HG02943 (cell line): ENCODE data around the gene PCDH11Y.
"Not testable (repeated sequence)": the region's sequence is repeated elsewhere in the genome, so short reads cannot be mapped to it uniquely, and the experiment has no call there.

ENCODE experiments used
- ATAC-seq: cut with Tn5 transposase; IDR thresholded peaks from one replicate; pipeline ENCODE4 v1.9.1; 2021; ENCODE audit warnings: mild to moderate bottlenecking, low read depth, moderate library complexity; ENCODE audit not compliant: unreplicated experiment

The PCDH11Y gene, protein sequence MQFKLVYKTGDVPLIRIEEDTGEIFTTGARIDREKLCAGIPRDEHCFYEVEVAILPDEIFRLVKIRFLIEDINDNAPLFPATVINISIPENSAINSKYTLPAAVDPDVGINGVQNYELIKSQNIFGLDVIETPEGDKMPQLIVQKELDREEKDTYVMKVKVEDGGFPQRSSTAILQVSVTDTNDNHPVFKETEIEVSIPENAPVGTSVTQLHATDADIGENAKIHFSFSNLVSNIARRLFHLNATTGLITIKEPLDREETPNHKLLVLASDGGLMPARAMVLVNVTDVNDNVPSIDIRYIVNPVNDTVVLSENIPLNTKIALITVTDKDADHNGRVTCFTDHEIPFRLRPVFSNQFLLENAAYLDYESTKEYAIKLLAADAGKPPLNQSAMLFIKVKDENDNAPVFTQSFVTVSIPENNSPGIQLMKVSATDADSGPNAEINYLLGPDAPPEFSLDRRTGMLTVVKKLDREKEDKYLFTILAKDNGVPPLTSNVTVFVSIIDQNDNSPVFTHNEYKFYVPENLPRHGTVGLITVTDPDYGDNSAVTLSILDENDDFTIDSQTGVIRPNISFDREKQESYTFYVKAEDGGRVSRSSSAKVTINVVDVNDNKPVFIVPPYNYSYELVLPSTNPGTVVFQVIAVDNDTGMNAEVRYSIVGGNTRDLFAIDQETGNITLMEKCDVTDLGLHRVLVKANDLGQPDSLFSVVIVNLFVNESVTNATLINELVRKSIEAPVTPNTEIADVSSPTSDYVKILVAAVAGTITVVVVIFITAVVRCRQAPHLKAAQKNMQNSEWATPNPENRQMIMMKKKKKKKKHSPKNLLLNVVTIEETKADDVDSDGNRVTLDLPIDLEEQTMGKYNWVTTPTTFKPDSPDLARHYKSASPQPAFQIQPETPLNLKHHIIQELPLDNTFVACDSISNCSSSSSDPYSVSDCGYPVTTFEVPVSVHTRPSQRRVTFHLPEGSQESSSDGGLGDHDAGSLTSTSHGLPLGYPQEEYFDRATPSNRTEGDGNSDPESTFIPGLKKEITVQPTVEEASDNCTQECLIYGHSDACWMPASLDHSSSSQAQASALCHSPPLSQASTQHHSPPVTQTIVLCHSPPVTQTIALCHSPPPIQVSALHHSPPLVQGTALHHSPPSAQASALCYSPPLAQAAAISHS (N-terminal part only)

DNA sequence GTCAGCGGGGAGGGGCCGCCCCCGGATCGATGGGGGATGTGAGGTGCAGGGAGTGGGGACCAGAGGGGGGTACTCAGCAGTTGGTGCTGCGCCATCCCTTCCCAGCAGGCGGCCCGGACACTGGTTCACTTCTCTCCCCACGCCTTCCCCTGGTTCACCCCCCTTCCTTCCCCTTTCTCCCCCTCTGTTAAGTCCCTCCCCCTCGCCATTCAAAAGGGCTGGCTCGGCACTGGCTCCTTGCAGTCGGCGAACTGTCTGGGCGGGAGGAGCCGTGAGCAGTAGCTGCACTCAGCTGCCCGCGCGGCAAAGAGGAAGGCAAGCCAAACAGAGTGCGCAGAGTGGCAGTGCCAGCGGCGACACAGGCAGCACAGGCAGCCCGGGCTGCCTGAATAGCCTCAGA is at the start of gene PCDH11Y:
Gene PCDH11Y (plus strand): TSS at position 240 of the 400 bp plus-strand sequence. CDS start 56,804 bp downstream, outside the sequence.
- ATAC-seq, result not testable (repeated sequence)

DNA sequence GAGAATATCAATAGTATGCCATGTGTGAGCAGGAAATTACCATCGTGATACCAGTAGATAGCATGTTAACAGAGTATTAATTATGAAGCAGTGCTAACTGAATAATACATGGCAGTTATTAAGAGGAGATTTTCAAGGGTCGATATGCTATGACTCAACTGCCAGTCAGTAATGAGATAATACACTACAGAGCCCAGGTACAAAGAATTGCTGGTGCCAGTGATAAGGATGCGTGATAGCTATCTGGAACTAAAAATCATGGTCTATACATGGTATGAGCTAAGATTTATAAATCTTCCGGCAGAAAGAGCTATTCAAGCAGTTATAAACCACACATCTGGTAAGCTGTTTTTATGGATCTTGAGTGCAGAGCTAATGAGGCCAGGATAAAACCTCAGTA is 32.2 kb upstream of the PCDH11Y start:
- not testable (repeated sequence) for ATAC-seq

DNA sequence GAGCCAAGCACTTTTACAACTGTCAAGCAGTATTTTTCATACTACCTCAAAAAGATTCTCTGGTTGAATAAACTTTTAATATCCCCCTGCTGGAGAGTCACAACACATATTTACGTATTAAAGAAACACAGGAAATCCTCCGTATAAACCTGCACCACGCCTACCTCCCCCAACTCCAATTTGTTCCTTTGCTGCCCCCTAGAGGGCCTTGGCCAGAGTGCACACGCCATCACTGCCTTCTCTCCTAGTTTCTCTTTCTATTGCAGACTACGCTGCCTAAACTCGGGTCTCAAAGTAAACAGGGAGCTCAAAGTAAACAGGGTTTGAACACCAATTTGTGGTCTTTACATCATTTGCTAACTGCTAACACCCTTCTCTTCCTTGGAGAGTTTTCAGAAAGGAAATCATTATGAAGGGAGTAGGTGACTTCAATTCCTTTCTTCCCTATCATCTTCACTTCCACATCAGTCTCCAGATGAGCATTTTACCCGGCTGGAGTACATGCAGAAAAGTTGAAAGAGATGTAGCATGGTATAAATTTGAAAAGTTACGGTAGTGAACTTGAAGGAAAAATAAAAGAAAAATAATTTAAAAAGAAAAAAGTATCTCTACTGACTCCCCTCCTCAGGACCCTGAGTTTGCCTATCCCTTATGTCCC is 8.2 kb upstream of the PCDH11Y start:
- peak; percentile 99 for ATAC-seq

DNA sequence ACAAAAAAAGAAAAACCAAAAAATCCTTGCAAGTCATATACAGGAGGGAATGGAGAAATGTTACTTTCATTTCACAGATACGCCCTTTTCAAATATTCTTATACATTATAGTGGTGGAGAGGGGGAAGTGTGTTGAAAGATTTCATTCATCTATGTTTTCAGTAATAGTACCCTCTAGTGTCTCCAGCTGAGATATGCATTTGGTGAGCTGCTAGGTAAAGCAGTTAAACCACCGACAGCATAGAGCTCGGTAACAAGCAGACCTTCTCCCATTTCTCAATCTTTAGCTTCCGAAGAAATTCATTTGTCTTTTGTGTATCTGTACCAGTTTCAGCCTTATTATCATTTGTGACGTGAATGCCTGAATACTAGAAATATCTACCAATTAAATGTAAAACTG is 5.2 kb upstream of the PCDH11Y start:
- ATAC-seq, result not testable (repeated sequence)

DNA sequence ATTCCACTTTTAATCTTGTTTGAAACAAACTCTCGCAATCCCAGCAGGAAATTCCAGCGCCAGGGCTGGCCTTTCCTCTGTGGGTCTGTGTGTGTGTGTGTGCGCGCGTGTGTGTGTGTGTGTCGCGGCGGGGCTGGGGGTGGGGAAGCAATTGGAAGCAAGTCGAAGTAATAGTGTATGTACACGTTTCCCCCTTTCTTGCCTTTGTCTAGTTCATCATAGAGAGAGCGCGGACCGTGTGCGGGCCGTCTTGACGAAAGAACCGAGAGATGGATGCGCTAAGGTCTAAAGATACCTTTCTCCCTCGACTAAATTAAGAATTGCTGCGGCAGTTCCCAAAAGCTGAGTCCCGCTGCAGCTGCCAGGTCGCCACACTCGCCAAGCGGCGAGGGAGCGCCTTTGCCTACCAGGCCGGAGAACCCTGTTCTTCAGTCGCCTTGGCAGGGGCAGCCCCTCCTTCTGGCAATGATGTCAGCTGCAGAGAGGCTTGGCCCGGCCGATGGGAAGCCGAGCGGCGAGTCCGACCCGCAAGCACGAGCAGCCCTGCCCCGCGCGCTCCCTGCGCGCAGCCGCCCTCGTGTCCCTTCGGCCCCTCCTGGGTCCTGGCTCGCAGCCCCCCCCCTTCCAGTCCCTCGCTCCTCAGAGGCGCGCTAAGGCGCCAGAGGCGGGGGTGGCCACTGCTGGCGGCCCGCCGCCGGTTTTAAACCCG is 2.5 kb downstream of the PCDH11Y start:
- ATAC-seq, result not testable (repeated sequence)

DNA sequence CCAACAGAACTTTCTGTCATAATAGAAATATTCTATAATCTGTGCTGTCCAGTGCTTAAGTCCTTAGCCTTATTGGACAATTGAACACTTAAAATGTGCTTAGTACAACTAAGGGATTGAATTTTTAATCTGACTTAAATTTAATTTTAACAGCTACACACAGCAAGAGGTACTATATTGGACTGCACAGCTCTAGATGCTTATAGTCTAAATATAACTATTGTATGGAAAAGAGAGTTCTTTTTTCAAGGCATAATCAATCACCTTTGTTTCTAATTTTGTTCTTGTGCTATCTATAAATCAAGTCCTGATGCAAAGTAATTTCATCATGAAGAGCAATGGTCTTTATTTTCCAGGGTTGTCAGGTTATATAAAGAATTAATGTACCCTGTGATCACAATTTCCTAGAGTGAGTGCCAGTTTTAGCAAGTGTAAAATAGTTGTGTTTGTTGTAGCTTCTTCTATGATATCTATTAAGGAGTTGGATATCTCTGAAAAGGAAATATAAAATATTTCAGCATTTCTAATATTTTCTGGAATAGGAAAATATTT is 39.0 kb downstream of the PCDH11Y start:
- ATAC-seq, result not testable (repeated sequence)

DNA sequence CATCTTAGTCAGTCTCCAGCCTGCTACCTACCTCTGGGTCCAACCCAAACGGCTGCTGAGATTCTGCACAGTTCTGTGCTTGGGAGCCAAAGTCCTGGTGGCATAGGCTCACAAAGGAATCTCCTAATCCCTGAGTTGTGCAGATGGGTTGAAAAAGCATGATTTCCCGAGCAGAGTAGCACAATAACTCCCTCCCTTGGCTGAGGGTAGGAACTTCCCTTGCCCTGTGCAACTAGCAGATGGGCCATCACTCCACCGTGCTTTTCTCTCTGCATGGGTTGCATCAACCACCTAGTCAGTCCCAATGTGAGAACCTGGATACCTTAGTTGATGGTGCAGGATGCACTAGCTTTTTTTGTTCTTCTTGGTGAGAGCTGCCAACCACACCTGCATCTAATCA is 82.9 kb downstream of the PCDH11Y start:
- ATAC-seq, result not testable (repeated sequence)

DNA sequence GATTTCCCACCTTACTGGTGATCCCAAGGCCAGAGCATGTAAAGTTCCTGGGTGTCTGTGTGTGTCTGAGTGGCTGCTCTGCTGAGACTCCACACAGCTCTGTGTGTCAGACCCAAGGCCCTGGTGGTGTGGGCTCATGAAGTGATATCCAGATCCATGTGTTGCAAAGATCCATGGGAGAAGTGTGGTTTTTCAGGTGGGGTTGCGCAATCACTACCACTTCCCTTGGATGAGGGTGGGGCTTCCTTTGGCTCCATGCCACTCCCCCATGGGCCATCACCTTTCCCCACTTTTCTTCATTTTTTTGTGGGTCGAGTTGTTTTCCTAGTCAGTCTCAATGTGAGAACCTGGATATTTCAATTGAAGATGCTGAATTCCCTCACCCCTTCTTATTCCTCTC is 182.9 kb downstream of the PCDH11Y start:
- ATAC-seq, result not testable (repeated sequence)

DNA sequence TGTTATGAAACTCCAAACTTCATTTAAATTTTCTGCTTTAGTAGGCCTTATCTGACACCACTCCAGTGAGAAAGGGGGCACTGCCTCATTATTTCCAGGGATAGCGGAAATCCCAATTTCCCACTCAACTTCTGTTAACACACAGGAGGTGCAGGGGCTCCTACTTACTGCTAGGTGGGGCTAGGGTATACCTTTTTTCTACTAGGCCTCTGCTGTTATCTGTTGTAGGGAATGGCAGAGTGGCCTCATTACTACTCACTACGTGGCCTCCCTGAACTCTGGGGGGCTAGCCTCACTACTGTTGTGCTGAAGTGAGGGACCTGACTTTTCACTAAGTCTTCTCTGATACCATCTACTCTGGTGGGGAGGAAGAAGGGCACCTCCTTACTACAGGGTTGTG is 215.0 kb downstream of the PCDH11Y start:
- not testable (repeated sequence) for ATAC-seq

DNA sequence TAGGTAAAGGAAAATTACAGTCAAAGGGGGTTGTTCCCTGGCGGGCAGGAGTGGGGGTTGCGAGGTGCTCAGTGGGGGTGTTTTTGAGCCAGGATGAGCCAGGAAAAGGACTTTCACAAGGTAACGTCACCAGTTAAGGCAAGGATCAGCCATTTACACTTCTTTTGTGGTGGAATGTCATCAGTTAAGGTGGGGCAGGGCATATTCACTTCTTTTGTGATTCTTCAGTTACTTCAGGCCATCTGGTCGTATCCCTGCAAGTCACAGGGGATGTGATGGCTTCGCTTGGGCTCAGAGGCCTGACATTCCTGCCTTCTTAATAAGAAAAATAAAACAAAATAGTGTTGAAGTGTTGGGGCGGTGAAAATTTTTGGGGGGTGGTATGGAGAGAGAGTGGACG is 324.8 kb downstream of the PCDH11Y start:
- not testable (repeated sequence) for ATAC-seq

DNA sequence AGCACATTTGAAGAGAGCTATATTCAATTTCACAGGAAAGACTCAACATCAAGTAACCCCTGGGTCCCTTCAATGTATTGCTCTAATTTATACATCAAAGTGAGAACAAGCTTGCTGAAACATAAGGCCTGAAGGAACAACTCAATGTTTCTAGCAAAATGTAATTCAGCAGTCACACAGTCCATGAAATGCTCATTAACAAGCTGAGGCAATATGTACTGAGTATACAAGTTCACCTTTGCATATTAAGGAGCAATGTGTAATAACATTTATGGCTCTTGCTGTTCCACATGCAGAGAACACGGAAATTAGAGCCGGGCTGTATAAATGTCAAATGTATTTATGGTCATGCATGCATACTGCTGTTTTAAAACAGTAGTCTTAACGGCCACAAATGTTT is 342.1 kb downstream of the PCDH11Y start:
- not testable (repeated sequence) for ATAC-seq

DNA sequence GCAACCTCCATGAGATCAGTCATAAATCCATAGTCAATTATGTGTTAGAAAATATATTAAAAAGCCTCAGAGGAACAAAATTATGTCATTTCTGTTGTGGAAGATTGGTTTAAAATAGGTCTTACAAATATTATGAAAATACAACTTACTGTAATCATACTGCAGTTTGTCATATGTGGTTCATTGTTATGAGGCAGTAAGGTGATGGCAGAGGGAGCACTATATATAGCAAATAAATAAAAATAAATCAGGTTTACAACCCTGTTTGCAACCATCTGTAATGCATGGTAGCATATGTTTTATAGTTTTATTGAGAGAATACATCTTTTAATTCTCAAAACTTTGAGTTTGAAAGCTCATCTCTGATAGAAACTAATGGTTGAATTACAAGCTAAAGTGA is 543.6 kb downstream of the PCDH11Y start:
- not testable (repeated sequence) for ATAC-seq

DNA sequence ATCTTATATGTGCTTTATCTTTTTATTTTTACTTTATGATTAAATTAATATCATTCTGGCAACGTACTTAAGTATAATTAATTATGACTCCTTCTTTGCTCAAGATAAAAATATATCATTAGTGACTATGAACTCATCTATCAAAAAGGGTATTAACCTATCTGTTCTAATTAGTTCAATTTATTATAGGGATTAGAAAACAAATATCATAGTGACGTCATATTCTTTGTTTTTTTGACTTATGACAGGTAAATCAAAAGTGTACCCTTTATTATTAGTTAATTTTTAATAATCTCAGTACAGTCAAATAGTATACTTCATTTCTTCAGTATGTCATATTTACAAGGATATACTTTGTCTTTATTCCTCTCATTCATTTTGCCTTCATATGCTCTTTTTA is 638.5 kb downstream of the PCDH11Y start:
- not testable (repeated sequence) for ATAC-seq

DNA sequence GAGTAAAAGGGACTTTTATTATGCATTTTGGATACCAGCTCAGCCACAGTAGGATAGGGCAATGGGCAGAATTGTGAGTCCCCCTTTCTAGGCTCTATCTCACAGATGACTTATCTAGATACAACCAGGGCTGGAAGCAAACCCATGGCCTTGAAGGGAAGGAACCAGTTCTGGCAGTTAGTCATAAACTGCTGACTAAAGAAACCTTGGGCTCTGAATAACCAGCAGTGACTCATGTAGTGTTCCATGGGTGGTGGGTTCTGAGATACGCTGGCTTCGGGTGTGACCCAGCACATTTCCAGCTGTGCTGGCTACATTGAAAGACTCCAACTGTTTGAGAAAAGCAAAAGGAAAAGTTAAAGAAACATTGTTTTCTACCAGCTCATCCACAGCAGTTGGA is 679.2 kb downstream of the PCDH11Y start:
- ATAC-seq, result not testable (repeated sequence)

DNA sequence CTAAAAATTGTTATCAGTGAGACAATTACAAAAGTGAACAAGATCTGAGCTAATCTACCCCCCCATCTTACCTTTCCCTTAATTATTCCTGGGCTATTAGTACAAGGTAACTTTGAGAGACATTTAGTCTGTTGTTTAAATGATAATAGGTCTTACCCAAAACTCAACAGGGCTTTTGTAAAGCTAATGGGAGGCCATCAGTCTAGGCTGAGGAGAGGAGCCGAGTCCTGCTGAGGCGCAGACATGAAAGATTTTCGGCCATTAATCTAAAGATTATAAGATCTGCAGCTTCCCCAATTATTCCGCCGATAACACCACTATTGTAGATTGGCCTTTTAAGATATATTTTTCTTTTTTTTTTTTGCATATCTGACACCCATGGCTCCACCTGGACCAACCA is 708.6 kb downstream of the PCDH11Y start:
- ATAC-seq, result not testable (repeated sequence)

DNA sequence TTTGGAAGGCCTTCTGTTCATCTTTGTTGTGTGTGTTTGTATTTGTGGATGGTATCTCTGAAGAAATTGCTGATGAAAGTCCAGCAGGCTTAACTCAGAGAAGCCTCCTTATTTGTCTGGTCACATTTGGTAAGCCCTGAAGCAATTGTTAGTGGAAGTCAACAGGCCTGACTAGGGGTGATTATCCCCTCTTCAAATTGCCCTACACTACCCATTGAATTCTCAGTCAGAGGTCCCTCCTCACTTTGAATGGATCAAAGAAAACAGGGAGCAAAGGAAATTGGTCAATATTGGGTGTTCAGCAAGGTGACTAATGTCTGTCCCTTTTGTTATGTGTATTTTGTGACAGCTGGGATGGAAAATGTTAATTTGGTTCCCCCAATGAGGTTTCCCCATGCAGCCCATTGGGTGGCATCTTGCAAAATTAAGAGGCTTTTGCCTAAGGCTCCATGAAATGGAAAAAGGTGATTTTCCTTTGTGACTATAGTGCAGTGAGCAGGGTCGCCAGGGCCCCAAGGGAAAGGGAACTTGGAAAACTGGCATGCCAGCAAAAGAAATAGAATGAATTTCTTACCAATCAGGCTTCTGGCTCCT is 709.8 kb downstream of the PCDH11Y start:
- not testable (repeated sequence) for ATAC-seq

DNA sequence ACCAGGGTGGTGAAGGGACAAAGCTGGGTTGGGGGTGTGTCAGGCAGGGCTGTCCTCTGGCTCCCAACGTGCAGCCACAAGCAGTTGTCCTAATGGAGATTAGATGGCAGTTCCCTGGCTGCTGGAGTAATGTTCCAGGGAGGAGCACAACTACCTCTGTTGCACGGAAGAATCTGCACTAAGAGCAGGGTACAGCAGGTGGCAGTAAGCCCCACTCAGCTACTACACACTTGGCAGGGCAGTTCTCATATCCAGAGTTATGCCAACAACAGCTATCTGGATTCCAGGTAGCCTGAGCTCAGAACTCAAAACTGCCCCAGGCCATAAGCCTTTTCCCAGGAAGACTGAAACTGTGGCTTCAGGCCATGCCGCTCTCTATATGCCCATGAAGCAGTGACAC is 761.3 kb downstream of the PCDH11Y start:
- not testable (repeated sequence) for ATAC-seq

DNA sequence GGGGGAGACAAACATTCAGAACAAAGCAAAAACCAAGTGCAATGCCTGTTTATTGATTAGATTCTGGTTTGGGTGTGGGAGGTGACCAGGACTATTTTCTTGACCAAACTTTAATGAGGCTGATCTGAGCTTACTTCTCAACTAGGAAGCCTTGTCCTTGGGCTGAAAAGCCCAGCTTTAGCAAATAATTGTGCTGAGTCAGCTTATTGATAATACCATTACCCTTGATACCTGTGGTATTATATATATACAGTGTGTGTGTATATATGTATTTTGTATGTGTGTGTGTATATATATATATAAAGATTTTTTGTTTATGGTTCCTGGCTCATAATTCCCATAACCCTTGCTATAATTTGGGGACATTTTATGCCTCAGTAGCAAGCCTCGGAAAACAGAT is 776.4 kb downstream of the PCDH11Y start:
- not testable (repeated sequence) for ATAC-seq
